Transverse colon (tissue), 4 donors: Measurements from ENCODE around the gene IFRD2.

Experiments used
- EP300 ChIP-seq: sonication (generic); formaldehyde crosslinking; IDR thresholded peaks from one replicate; pipeline ENCODE4 v1.6.1; 2017; ENCODE audit warnings: antibody characterized with exemption, low read depth
- POLR2A ChIP-seq: fragments of 450-650 bp; IDR thresholded peaks from one replicate; pipeline ENCODE4 v1.6.1; 2016; ENCODE audit warnings: antibody characterized with exemption, mild to moderate bottlenecking, moderate library complexity
- POLR2AphosphoS5 ChIP-seq, 3 donors: sonication (generic); formaldehyde crosslinking; IDR thresholded peaks; one replicate each; pipeline ENCODE4 v1.6.1; 2016; ENCODE audit warnings: antibody characterized with exemption in 3 of 3
- TF ChIP-seq, protein P1 (sequence below), 5 experiments: fragments of 200-600 bp in 3 of 5; fragments of 450-650 bp in 2 of 5; sonication (generic) in 3 of 5; IDR thresholded peaks; 1 replicate in 2 of 5; 2 replicates in 3 of 5; pipeline ENCODE4 v1.5.1; 2016 to 2017; ENCODE audit warnings: antibody characterized with exemption in 5 of 5, inconsistent platforms in 3 of 5, mild to moderate bottlenecking in 2 of 5, moderate library complexity in 1 of 5

- TF ChIP-seq, protein P1, sequence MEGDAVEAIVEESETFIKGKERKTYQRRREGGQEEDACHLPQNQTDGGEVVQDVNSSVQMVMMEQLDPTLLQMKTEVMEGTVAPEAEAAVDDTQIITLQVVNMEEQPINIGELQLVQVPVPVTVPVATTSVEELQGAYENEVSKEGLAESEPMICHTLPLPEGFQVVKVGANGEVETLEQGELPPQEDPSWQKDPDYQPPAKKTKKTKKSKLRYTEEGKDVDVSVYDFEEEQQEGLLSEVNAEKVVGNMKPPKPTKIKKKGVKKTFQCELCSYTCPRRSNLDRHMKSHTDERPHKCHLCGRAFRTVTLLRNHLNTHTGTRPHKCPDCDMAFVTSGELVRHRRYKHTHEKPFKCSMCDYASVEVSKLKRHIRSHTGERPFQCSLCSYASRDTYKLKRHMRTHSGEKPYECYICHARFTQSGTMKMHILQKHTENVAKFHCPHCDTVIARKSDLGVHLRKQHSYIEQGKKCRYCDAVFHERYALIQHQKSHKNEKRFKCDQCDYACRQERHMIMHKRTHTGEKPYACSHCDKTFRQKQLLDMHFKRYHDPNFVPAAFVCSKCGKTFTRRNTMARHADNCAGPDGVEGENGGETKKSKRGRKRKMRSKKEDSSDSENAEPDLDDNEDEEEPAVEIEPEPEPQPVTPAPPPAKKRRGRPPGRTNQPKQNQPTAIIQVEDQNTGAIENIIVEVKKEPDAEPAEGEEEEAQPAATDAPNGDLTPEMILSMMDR (IDR thresholded peaks at IDR 0.05) = no peak
- TF ChIP-seq EP300 = no peak
- no peak for TF ChIP-seq POLR2AphosphoS5 (IDR thresholded peaks at IDR 0.05)
- no peak for TF ChIP-seq POLR2A
These were observed 48.7 kb downstream of the IFRD2 start for GRCh38 chr3:50243543-50243895.
